ENCODE measurements around the gene ADGRL2.

ADGRL2 gene

GRCh38 chr1:81800695-81801650 lies at the start of gene ADGRL2:
ADGRL2 (plus strand) TSS chr1:81800934; CDS start chr1:81836985, 36,051 bp downstream.
- DNase-seq (ENCODE audit: low read depth in 2 of 2): no peak

GRCh38 chr1:81752840-81753239 lies 47.9 kb upstream of the ADGRL2 start:
- DNase-seq (ENCODE audit: low read depth in 2 of 2): no peak

GRCh38 chr1:81754424-81754823 lies 46.3 kb upstream of the ADGRL2 start:
- no peak for DNase-seq (ENCODE audit: low read depth in 2 of 2)

GRCh38 chr1:81756872-81757271 lies 43.9 kb upstream of the ADGRL2 start:
- no peak for DNase-seq (ENCODE audit: low read depth in 2 of 2)

GRCh38 chr1:81757398-81758020 lies 43.2 kb upstream of the ADGRL2 start:
- DNase-seq (ENCODE audit: low read depth in 2 of 2): no peak

GRCh38 chr1:81758181-81758580 lies 42.6 kb upstream of the ADGRL2 start:
- no peak for DNase-seq (ENCODE audit: low read depth in 2 of 2)

GRCh38 chr1:81760477-81761097 lies 40.1 kb upstream of the ADGRL2 start:
- DNase-seq (ENCODE audit: low read depth in 2 of 2): no peak

- DNase-seq (ENCODE audit: low read depth in 2 of 2): no peak
Observed at GRCh38 chr1:81775510-81775909, 25.2 kb upstream of the ADGRL2 start.

- DNase-seq (ENCODE audit: low read depth in 2 of 2): no peak
Observed at GRCh38 chr1:81780705-81781454, 19.9 kb upstream of the ADGRL2 start.

GRCh38 chr1:81781749-81782148 lies 19.0 kb upstream of the ADGRL2 start:
- DNase-seq (ENCODE audit: low read depth in 2 of 2): no peak

GRCh38 chr1:81792184-81792583 lies 8.6 kb upstream of the ADGRL2 start:
- DNase-seq (ENCODE audit: low read depth in 2 of 2): no peak

- DNase-seq (ENCODE audit: low read depth in 2 of 2): no peak
Observed at GRCh38 chr1:81797701-81798100, 3.0 kb upstream of the ADGRL2 start.

- DNase-seq (ENCODE audit: low read depth in 2 of 2): no peak
Observed at GRCh38 chr1:81799939-81800694, 617 bp upstream of the ADGRL2 start.

GRCh38 chr1:81801651-81802456 lies 1.1 kb downstream of the ADGRL2 start:
- DNase-seq (ENCODE audit: low read depth in 2 of 2): no peak

- DNase-seq (ENCODE audit: low read depth in 2 of 2): no peak
Observed at GRCh38 chr1:81802457-81802706, 1.6 kb downstream of the ADGRL2 start.

- DNase-seq (ENCODE audit: low read depth in 2 of 2): no peak
Observed at GRCh38 chr1:81802707-81803430, 2.1 kb downstream of the ADGRL2 start.

- DNase-seq (ENCODE audit: low read depth in 2 of 2): no peak
Observed at GRCh38 chr1:81803431-81804110, 2.8 kb downstream of the ADGRL2 start.

GRCh38 chr1:81804312-81804711 lies 3.6 kb downstream of the ADGRL2 start:
- DNase-seq (ENCODE audit: low read depth in 2 of 2): no peak

Measured in stimulated activated CD8-positive, alpha-beta memory T cell treated with anti-CD3 and anti-CD28 coated beads, Interleukin-15, amount 100 ng/mL, for 48 hours (primary cell).